ENCODE data around the gene B4GAT1. TPM values are rescaled to one million over a fixed set of nuclear protein-coding genes. Genes with fewer than 3 reads are reported as not detected.
"Not testable (repeated sequence)": the region's sequence is repeated elsewhere in the genome, so short reads cannot be mapped to it uniquely, and the experiment has no call there.

The B4GAT1 gene
- total RNA-seq, 2 donors from 2014 or later: 29.4 to 45.7 TPM

DNA sequence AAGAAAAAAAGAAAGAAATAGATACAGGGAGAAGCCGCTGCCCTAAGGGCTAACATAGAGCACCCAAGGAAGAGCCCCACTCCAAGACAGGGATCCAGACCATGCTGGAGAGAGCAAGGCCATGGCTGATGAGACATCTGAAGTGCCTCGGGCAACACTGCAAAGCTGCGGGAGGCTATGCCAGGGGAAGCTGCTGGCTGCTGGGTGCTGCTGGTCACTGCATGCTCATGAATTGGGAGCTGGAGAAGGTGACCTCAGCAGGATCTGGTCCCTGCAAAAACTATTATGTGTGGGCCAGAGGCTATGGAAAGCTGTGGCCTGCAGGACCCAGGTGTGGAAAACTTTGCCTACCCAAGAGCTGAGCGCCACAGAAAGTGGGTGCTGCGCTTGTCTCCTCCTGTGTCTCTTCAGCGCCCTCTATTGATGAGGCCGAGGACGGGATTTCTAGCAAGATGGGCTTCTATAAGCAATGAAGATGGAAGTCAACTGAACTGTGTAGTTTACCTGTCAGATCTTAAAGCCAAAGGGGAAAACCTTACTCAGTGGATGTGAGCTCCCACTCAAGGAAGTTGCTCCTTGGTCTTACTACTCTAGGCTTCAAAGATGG, 41.5 kb upstream of the B4GAT1 start:
- Histone ChIP-seq H3K36me3 (ENCODE audit: control insufficient read depth, insufficient read depth, low read length) (no peaks in the 10 kb centered on the region), H3K9me3 (ENCODE audit: control insufficient read depth, low read length) (no peaks in the 10 kb centered on the region), H3K27me3 (ENCODE audit: control insufficient read depth, insufficient read depth, low read length, poor library complexity, severe bottlenecking) (peaks cover 8% of the 10 kb centered on the region), H3K4me1 (ENCODE audit: control insufficient read depth, insufficient read depth, low read length) (no peaks in the 10 kb centered on the region), H3K27ac (ENCODE audit: low read depth, low read length) (no peak overlapping the region), H3K9ac (ENCODE audit: extremely low read depth, low read length, poor library complexity, severe bottlenecking) (no peak overlapping the region), H3K4me3 (ENCODE audit: low read length) (no peak overlapping the region)
- H3K4me3 Mint-ChIP-seq: no peak overlapping the region
- TF ChIP-seq, protein P1, sequence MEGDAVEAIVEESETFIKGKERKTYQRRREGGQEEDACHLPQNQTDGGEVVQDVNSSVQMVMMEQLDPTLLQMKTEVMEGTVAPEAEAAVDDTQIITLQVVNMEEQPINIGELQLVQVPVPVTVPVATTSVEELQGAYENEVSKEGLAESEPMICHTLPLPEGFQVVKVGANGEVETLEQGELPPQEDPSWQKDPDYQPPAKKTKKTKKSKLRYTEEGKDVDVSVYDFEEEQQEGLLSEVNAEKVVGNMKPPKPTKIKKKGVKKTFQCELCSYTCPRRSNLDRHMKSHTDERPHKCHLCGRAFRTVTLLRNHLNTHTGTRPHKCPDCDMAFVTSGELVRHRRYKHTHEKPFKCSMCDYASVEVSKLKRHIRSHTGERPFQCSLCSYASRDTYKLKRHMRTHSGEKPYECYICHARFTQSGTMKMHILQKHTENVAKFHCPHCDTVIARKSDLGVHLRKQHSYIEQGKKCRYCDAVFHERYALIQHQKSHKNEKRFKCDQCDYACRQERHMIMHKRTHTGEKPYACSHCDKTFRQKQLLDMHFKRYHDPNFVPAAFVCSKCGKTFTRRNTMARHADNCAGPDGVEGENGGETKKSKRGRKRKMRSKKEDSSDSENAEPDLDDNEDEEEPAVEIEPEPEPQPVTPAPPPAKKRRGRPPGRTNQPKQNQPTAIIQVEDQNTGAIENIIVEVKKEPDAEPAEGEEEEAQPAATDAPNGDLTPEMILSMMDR (conservative IDR thresholded peaks at IDR 0.05): peak; percentile 87
- no peak overlapping the region for H3K27ac Mint-ChIP-seq
- peaks cover 17% of the 10 kb centered on the region for H3K27me3 Mint-ChIP-seq (ENCODE audit: insufficient read depth)
- H3K36me3 Mint-ChIP-seq (ENCODE audit: low read depth): no peaks in the 10 kb centered on the region
- H3K9me3 Mint-ChIP-seq: no peaks in the 10 kb centered on the region
- peak; percentile 94 for DNase-seq
- peaks cover 2% of the 10 kb centered on the region for H3K4me1 Mint-ChIP-seq
- WGBS, 2 experiments (ENCODE audit: insufficient coverage in 1 of 2, insufficient read length in 1 of 2): 18 to 41% methylated on average over 6 to 8 of the region's 8 CpGs

DNA sequence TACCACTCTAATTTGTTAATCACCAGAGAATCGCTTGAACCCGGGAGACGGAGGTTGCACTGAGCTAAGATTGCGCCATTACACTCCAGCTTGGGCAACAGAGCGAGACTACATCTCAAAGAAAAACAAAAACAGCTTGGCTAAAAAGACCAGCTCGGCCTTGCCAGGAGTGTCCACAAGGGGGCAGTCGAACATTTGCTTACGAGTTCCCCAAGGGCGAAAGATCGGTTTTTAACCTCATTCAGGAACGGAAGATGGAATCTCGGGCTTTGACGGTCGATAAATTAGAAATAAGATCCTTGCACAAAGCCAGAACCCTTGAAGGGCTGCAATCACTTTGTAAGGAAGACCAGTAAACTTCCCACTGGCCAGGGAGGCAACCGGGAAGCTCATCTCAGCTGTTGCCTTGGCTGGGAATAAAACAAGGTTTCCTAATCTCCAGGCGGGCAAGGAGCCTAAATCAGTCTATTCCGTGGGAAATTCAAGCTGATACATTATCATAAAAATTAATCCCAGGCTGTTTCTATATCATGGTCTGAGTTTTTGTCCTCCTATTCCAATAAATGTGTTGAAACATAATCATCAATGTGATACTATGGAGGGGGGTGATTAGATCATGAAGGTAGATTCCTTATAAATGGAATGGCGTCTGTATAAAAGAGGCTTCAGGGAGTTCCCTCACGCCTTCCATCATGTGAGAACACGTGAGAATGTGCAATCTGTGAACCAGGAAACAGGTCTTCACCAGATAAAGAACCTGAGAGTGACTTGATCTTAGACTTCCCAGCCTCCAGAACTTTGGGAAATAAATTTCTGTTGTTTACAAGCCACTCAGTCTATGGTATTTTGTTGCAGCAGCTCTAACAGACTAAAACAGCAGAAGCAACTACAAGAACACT, 39.0 kb upstream of the B4GAT1 start:
- peak overlapping the region; percentile 13 for H3K4me3 ChIP-seq (ENCODE audit: low read length)
- no peak overlapping the region for H3K9ac ChIP-seq (ENCODE audit: extremely low read depth, low read length, poor library complexity, severe bottlenecking)
- no peaks in the 10 kb centered on the region for H3K36me3 ChIP-seq (ENCODE audit: control insufficient read depth, insufficient read depth, low read length)
- Mint-ChIP-seq H3K4me1 (peaks cover 2% of the 10 kb centered on the region), H3K27ac (no peak overlapping the region), H3K9me3 (no peaks in the 10 kb centered on the region), H3K36me3 (ENCODE audit: low read depth) (no peaks in the 10 kb centered on the region), H3K4me3 (peak overlapping the region; percentile 38), H3K27me3 (ENCODE audit: insufficient read depth) (peaks cover 14% of the 10 kb centered on the region)
- DNase-seq: peak; percentile 96
- 21 to 25% methylated on average over 18 to 20 of the region's 20 CpGs for WGBS, 2 experiments (ENCODE audit: insufficient coverage in 1 of 2, insufficient read length in 1 of 2)
- H3K27me3 ChIP-seq (ENCODE audit: control insufficient read depth, insufficient read depth, low read length, poor library complexity, severe bottlenecking): peaks cover 8% of the 10 kb centered on the region
- H3K9me3 ChIP-seq (ENCODE audit: control insufficient read depth, low read length): no peaks in the 10 kb centered on the region
- H3K4me1 ChIP-seq (ENCODE audit: control insufficient read depth, insufficient read depth, low read length): no peaks in the 10 kb centered on the region
- TF ChIP-seq, protein P1 (conservative IDR thresholded peaks at IDR 0.05): peak; percentile 98
- H3K27ac ChIP-seq (ENCODE audit: low read depth, low read length): no peak overlapping the region

DNA sequence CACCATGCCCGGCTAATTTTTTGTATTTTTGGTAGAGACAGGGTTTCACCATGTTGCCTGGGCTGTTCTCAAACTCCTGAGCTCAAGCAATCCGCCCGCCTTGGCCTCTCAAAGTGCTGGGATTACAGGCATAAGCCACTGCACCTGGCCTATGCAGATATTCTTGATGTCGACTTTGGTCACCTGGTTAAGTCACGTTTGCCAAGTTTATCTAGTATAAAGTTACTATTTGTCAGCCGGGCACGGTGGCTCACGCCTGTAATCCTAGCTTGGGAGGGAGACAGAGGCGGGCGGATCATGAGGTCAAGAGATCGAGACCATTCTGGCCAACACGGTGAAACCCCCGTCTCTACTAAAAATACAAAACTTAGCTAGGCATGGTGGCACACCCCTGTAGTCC, 36.9 kb upstream of the B4GAT1 start:
- WGBS, 2 experiments (ENCODE audit: insufficient coverage in 1 of 2, insufficient read length in 1 of 2): 93% methylated on average over 11 to 13 of the region's 13 CpGs
- not testable (repeated sequence) for H3K36me3 ChIP-seq (ENCODE audit: control insufficient read depth, insufficient read depth, low read length); DNase-seq; H3K4me1 Mint-ChIP-seq; H3K9ac ChIP-seq (ENCODE audit: extremely low read depth, low read length, poor library complexity, severe bottlenecking); H3K4me3 Mint-ChIP-seq; H3K9me3 Mint-ChIP-seq; H3K4me1 ChIP-seq (ENCODE audit: control insufficient read depth, insufficient read depth, low read length); H3K4me3 ChIP-seq (ENCODE audit: low read length); H3K27me3 ChIP-seq (ENCODE audit: control insufficient read depth, insufficient read depth, low read length, poor library complexity, severe bottlenecking); H3K27ac Mint-ChIP-seq; H3K27ac ChIP-seq (ENCODE audit: low read depth, low read length); H3K9me3 ChIP-seq (ENCODE audit: control insufficient read depth, low read length); H3K36me3 Mint-ChIP-seq (ENCODE audit: low read depth); H3K27me3 Mint-ChIP-seq (ENCODE audit: insufficient read depth)

DNA sequence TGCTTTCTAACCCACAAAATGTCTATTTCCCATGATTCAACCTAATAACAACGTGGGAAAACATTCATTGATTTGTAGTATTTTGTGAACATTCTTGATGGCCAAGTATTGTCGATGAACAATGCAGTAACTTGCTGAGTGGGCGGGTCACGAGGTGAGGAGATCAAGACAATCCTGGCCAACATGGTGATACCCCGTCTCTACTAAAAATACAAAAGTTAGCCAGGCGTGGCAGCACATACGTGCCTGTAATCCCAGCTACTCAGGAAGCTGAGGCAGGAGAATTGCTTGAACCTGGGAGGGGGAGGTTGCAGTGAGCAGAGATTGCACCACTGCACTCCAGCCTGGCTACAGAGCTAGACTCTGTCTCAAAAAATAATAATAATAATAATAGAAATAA, 32.8 kb upstream of the B4GAT1 start:
- H3K4me3 Mint-ChIP-seq; H3K36me3 Mint-ChIP-seq (ENCODE audit: low read depth); H3K9me3 ChIP-seq (ENCODE audit: control insufficient read depth, low read length); H3K27me3 Mint-ChIP-seq (ENCODE audit: insufficient read depth); H3K27ac Mint-ChIP-seq; H3K27me3 ChIP-seq (ENCODE audit: control insufficient read depth, insufficient read depth, low read length, poor library complexity, severe bottlenecking); H3K4me1 ChIP-seq (ENCODE audit: control insufficient read depth, insufficient read depth, low read length); DNase-seq; H3K4me3 ChIP-seq (ENCODE audit: low read length); H3K9ac ChIP-seq (ENCODE audit: extremely low read depth, low read length, poor library complexity, severe bottlenecking); H3K9me3 Mint-ChIP-seq; H3K4me1 Mint-ChIP-seq; H3K36me3 ChIP-seq (ENCODE audit: control insufficient read depth, insufficient read depth, low read length); H3K27ac ChIP-seq (ENCODE audit: low read depth, low read length): not testable (repeated sequence)
- WGBS, 2 experiments (ENCODE audit: insufficient coverage in 1 of 2, insufficient read length in 1 of 2): 51 to 54% methylated on average over 5 to 7 of the region's 7 CpGs

DNA sequence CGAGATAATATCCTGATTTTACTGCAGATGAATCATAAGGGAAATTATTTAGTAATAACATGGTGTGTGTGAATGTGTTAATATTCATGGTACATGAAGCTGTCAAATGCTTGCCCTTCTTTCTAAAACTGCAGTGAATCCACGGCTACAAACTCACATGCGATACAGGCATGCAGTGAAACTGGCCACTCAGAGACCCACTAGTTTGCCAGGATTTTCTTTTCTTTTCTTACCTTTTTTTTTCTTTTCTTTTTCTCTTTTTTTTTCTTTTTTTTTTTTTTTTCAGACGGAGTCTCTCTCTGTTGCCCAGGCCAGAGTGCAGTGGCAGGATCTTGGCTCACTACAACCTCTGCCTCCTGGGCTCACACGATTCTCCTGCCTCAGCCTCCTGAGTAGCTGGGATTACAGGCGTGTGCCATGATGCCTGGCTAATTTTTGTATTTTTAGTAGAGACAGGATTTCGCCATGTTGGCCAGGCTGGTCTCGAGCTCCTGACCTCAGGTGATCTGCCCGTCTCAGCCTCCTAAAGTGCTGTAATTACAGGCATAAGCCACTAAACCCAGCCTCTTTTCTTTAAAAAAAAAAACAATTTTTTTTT, 26.4 kb upstream of the B4GAT1 start:
- peaks cover 11% of the 10 kb centered on the region for H3K36me3 Mint-ChIP-seq (ENCODE audit: low read depth)
- not testable (repeated sequence) for DNase-seq; H3K9me3 ChIP-seq (ENCODE audit: control insufficient read depth, low read length); H3K27me3 Mint-ChIP-seq (ENCODE audit: insufficient read depth); H3K9ac ChIP-seq (ENCODE audit: extremely low read depth, low read length, poor library complexity, severe bottlenecking); H3K27ac ChIP-seq (ENCODE audit: low read depth, low read length); H3K36me3 ChIP-seq (ENCODE audit: control insufficient read depth, insufficient read depth, low read length); H3K27me3 ChIP-seq (ENCODE audit: control insufficient read depth, insufficient read depth, low read length, poor library complexity, severe bottlenecking); H3K9me3 Mint-ChIP-seq; H3K4me3 ChIP-seq (ENCODE audit: low read length); H3K4me3 Mint-ChIP-seq; H3K4me1 ChIP-seq (ENCODE audit: control insufficient read depth, insufficient read depth, low read length); H3K27ac Mint-ChIP-seq
- WGBS, 2 experiments (ENCODE audit: insufficient coverage in 1 of 2, insufficient read length in 1 of 2): 86 to 87% methylated on average over 7 to 9 of the region's 9 CpGs
- H3K4me1 Mint-ChIP-seq: peaks cover 20% of the 10 kb centered on the region

All from endodermal cell (in vitro differentiated cells).